ENCODE measurements around the gene CFAP20. TPM values are rescaled to one million over a fixed set of nuclear protein-coding genes. Genes with fewer than 3 reads are reported as not detected.

The CFAP20 gene
- total and polyA plus RNA-seq, 2 donors: 28.5 to 70.0 TPM

- H3K4me3 ChIP-seq (ENCODE audit: low read length in 2 of 2): no peak overlapping the region
- H3K4me1 ChIP-seq (ENCODE audit: control insufficient read depth in 2 of 2, insufficient read depth in 2 of 2, low read length in 2 of 2): peaks cover 3 to 9% of the 10 kb centered on the region in 2 donors
- no peaks in the 10 kb centered on the region for H3K27me3 ChIP-seq (ENCODE audit: control insufficient read depth in 2 of 2, insufficient read depth in 1 of 2, low read length in 1 of 2)
- H3K36me3 ChIP-seq (ENCODE audit: control insufficient read depth in 2 of 2, insufficient read depth in 2 of 2, low read length in 1 of 2): peaks cover 15 to 25% of the 10 kb centered on the region in 2 donors
- WGBS: 96% methylated on average over 3 of the region's 3 CpGs
- no peak overlapping the region for H3K27ac ChIP-seq (ENCODE audit: low read depth in 1 of 2, low read length in 1 of 2)
- DNase-seq (ENCODE audit: low read depth in 6 of 9, low spot score in 9 of 9): no peak
- no peaks in the 10 kb centered on the region for H3K9me3 ChIP-seq (ENCODE audit: control insufficient read depth in 2 of 2, insufficient read depth in 1 of 2, low read length in 1 of 2)
Observed at GRCh38 chr16:58120234-58120633, 8.9 kb downstream of the CFAP20 start.

- H3K27me3 ChIP-seq (ENCODE audit: control insufficient read depth in 2 of 2, insufficient read depth in 1 of 2, low read length in 1 of 2): no peaks in the 10 kb centered on the region
- no peaks in the 10 kb centered on the region for H3K9me3 ChIP-seq (ENCODE audit: control insufficient read depth in 2 of 2, insufficient read depth in 1 of 2, low read length in 1 of 2)
- H3K4me3 ChIP-seq (ENCODE audit: low read length in 2 of 2): no peak overlapping the region
- 93% methylated on average over 8 of the region's 8 CpGs for WGBS
- peaks cover 3 to 9% of the 10 kb centered on the region in 2 donors for H3K4me1 ChIP-seq (ENCODE audit: control insufficient read depth in 2 of 2, insufficient read depth in 2 of 2, low read length in 2 of 2)
- no peak for DNase-seq (ENCODE audit: low read depth in 6 of 9, low spot score in 9 of 9)
- peaks cover 23 to 33% of the 10 kb centered on the region in 2 donors for H3K36me3 ChIP-seq (ENCODE audit: control insufficient read depth in 2 of 2, insufficient read depth in 2 of 2, low read length in 1 of 2)
- no peak overlapping the region for H3K27ac ChIP-seq (ENCODE audit: low read depth in 1 of 2, low read length in 1 of 2)
Observed at GRCh38 chr16:58119509-58119845, 9.7 kb downstream of the CFAP20 start.

GRCh38 chr16:58118801-58119508, 10.2 kb downstream of the CFAP20 start:
- WGBS: 96% methylated on average over 5 of the region's 5 CpGs
- Histone ChIP-seq H3K36me3 (ENCODE audit: control insufficient read depth in 2 of 2, insufficient read depth in 2 of 2, low read length in 1 of 2) (peaks cover 28 to 37% of the 10 kb centered on the region in 2 donors), H3K27ac (ENCODE audit: low read depth in 1 of 2, low read length in 1 of 2) (no peak overlapping the region), H3K27me3 (ENCODE audit: control insufficient read depth in 2 of 2, insufficient read depth in 1 of 2, low read length in 1 of 2) (no peaks in the 10 kb centered on the region), H3K9me3 (ENCODE audit: control insufficient read depth in 2 of 2, insufficient read depth in 1 of 2, low read length in 1 of 2) (no peaks in the 10 kb centered on the region), H3K4me1 (ENCODE audit: control insufficient read depth in 2 of 2, insufficient read depth in 2 of 2, low read length in 2 of 2) (peaks cover 3 to 9% of the 10 kb centered on the region in 2 donors), H3K4me3 (ENCODE audit: low read length in 2 of 2) (no peak overlapping the region)
- no peak for DNase-seq (ENCODE audit: low read depth in 6 of 9, low spot score in 9 of 9)

- H3K9me3 ChIP-seq (ENCODE audit: control insufficient read depth in 2 of 2, insufficient read depth in 1 of 2, low read length in 1 of 2): no peaks in the 10 kb centered on the region
- peaks cover 39 to 42% of the 10 kb centered on the region in 2 donors for H3K36me3 ChIP-seq (ENCODE audit: control insufficient read depth in 2 of 2, insufficient read depth in 2 of 2, low read length in 1 of 2)
- H3K27me3 ChIP-seq (ENCODE audit: control insufficient read depth in 2 of 2, insufficient read depth in 1 of 2, low read length in 1 of 2): no peaks in the 10 kb centered on the region
- no peak overlapping the region for H3K4me3 ChIP-seq (ENCODE audit: low read length in 2 of 2)
- DNase-seq (ENCODE audit: low read depth in 6 of 9, low spot score in 9 of 9): no peak
- H3K4me1 ChIP-seq (ENCODE audit: control insufficient read depth in 2 of 2, insufficient read depth in 2 of 2, low read length in 2 of 2): peaks cover 0 to 4% of the 10 kb centered on the region in 2 donors
- WGBS: 93% methylated on average over 6 of the region's 6 CpGs
- no peak overlapping the region for H3K27ac ChIP-seq (ENCODE audit: low read depth in 1 of 2, low read length in 1 of 2)
Observed at GRCh38 chr16:58116529-58116928, 12.7 kb downstream of the CFAP20 start.

GRCh38 chr16:58116081-58116480, 13.1 kb downstream of the CFAP20 start:
- Histone ChIP-seq H3K9me3 (ENCODE audit: control insufficient read depth in 2 of 2, insufficient read depth in 1 of 2, low read length in 1 of 2) (no peaks in the 10 kb centered on the region), H3K27ac (ENCODE audit: low read depth in 1 of 2, low read length in 1 of 2) (no peak overlapping the region), H3K4me1 (ENCODE audit: control insufficient read depth in 2 of 2, insufficient read depth in 2 of 2, low read length in 2 of 2) (peaks cover 0 to under 1% of the 10 kb centered on the region in 2 donors), H3K36me3 (ENCODE audit: control insufficient read depth in 2 of 2, insufficient read depth in 2 of 2, low read length in 1 of 2) (peaks cover 39 to 41% of the 10 kb centered on the region in 2 donors), H3K27me3 (ENCODE audit: control insufficient read depth in 2 of 2, insufficient read depth in 1 of 2, low read length in 1 of 2) (no peaks in the 10 kb centered on the region), H3K4me3 (ENCODE audit: low read length in 2 of 2) (no peak overlapping the region)
- WGBS: 86% methylated on average over 6 of the region's 6 CpGs
- no peak for DNase-seq (ENCODE audit: low read depth in 6 of 9, low spot score in 9 of 9)

GRCh38 chr16:58114827-58115825, 14.1 kb downstream of the CFAP20 start:
- WGBS: 97% methylated on average over 23 of the region's 23 CpGs
- no peak for DNase-seq (ENCODE audit: low read depth in 6 of 9, low spot score in 9 of 9)
- Histone ChIP-seq H3K9me3 (ENCODE audit: control insufficient read depth in 2 of 2, insufficient read depth in 1 of 2, low read length in 1 of 2) (no peaks in the 10 kb centered on the region), H3K27ac (ENCODE audit: low read depth in 1 of 2, low read length in 1 of 2) (no peak overlapping the region), H3K4me3 (ENCODE audit: low read length in 2 of 2) (no peak overlapping the region), H3K27me3 (ENCODE audit: control insufficient read depth in 2 of 2, insufficient read depth in 1 of 2, low read length in 1 of 2) (no peaks in the 10 kb centered on the region), H3K36me3 (ENCODE audit: control insufficient read depth in 2 of 2, insufficient read depth in 2 of 2, low read length in 1 of 2) (peaks cover 36 to 39% of the 10 kb centered on the region in 2 donors), H3K4me1 (ENCODE audit: control insufficient read depth in 2 of 2, insufficient read depth in 2 of 2, low read length in 2 of 2) (no peaks in the 10 kb centered on the region)

- DNase-seq (ENCODE audit: low read depth in 6 of 9, low spot score in 9 of 9): no peak
Observed at GRCh38 chr16:58111302-58111627, 17.9 kb downstream of the CFAP20 start.

GRCh38 chr16:58110571-58111301, 18.4 kb downstream of the CFAP20 start:
- no peaks in the 10 kb centered on the region for H3K9me3 ChIP-seq (ENCODE audit: control insufficient read depth in 2 of 2, insufficient read depth in 1 of 2, low read length in 1 of 2)
- 83% methylated on average over 12 of the region's 12 CpGs for WGBS

More at GRCh38 chr16:58111302-58111627, 17.9 kb downstream of the CFAP20 start:
- peaks cover 29 to 34% of the 10 kb centered on the region in 2 donors for H3K36me3 ChIP-seq (ENCODE audit: control insufficient read depth in 2 of 2, insufficient read depth in 2 of 2, low read length in 1 of 2)
- no peaks in the 10 kb centered on the region for H3K4me1 ChIP-seq (ENCODE audit: control insufficient read depth in 2 of 2, insufficient read depth in 2 of 2, low read length in 2 of 2)
- H3K9me3 ChIP-seq (ENCODE audit: control insufficient read depth in 2 of 2, insufficient read depth in 1 of 2, low read length in 1 of 2): no peaks in the 10 kb centered on the region
- no peak overlapping the region for H3K4me3 ChIP-seq (ENCODE audit: low read length in 2 of 2)
- H3K27me3 ChIP-seq (ENCODE audit: control insufficient read depth in 2 of 2, insufficient read depth in 1 of 2, low read length in 1 of 2): no peaks in the 10 kb centered on the region
- H3K27ac ChIP-seq (ENCODE audit: low read depth in 1 of 2, low read length in 1 of 2): no peak overlapping the region
- WGBS: 96% methylated on average over 3 of the region's 3 CpGs

More at GRCh38 chr16:58110571-58111301, 18.4 kb downstream of the CFAP20 start:
- Histone ChIP-seq H3K27me3 (ENCODE audit: control insufficient read depth in 2 of 2, insufficient read depth in 1 of 2, low read length in 1 of 2) (no peaks in the 10 kb centered on the region), H3K27ac (ENCODE audit: low read depth in 1 of 2, low read length in 1 of 2) (no peak overlapping the region), H3K36me3 (ENCODE audit: control insufficient read depth in 2 of 2, insufficient read depth in 2 of 2, low read length in 1 of 2) (peaks cover 24 to 29% of the 10 kb centered on the region in 2 donors), H3K4me3 (ENCODE audit: low read length in 2 of 2) (no peak overlapping the region), H3K4me1 (ENCODE audit: control insufficient read depth in 2 of 2, insufficient read depth in 2 of 2, low read length in 2 of 2) (no peaks in the 10 kb centered on the region)
- DNase-seq (ENCODE audit: low read depth in 6 of 9, low spot score in 9 of 9): no peak
